MM.1S (cell line): ENCODE results near the gene NEDD4L.

ENCODE experiments used
- EZH2phosphoT487 ChIP-seq: fragments of 300-600 bp; sonication (generic); IDR thresholded peaks from 2 replicates; pipeline ENCODE4 v1.6.1; 2018; ENCODE audit warnings: antibody characterized with exemption, low read length
- TF ChIP-seq, protein P1 (sequence below): fragments of 300-600 bp; sonication (generic); IDR thresholded peaks from 2 replicates; pipeline ENCODE4 v1.5.1; 2016; ENCODE audit warnings: antibody characterized with exemption, low read length, mixed read lengths

- TF ChIP-seq EZH2phosphoT487, result no peak
- TF ChIP-seq, protein P1, sequence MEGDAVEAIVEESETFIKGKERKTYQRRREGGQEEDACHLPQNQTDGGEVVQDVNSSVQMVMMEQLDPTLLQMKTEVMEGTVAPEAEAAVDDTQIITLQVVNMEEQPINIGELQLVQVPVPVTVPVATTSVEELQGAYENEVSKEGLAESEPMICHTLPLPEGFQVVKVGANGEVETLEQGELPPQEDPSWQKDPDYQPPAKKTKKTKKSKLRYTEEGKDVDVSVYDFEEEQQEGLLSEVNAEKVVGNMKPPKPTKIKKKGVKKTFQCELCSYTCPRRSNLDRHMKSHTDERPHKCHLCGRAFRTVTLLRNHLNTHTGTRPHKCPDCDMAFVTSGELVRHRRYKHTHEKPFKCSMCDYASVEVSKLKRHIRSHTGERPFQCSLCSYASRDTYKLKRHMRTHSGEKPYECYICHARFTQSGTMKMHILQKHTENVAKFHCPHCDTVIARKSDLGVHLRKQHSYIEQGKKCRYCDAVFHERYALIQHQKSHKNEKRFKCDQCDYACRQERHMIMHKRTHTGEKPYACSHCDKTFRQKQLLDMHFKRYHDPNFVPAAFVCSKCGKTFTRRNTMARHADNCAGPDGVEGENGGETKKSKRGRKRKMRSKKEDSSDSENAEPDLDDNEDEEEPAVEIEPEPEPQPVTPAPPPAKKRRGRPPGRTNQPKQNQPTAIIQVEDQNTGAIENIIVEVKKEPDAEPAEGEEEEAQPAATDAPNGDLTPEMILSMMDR, result no peak
Observed at GRCh38 chr18:58256316-58257080, 212.5 kb downstream of the NEDD4L start.
